H9 (cell line): Measurements from ENCODE around the gene WDR37. TPM values are rescaled to one million over a fixed set of nuclear protein-coding genes. Genes with fewer than 3 reads are reported as not detected.
A peak's percentile ranks its signal among the peaks of the same experiment; 100 is the strongest.

Experiments used
- DNase-seq: peaks from one replicate; pipeline ENCODE4 v3.0.0-alpha.2; 2017
- H2AFZ ChIP-seq: one replicate; pipeline ENCODE4 v1.6.1; 2013; ENCODE audit warnings: mild to moderate bottlenecking, low read length, control low read depth, moderate library complexity
- H2AK5ac ChIP-seq: 2 replicates; pipeline ENCODE4 v1.6.1; 2013; ENCODE audit warnings: low read length, control low read depth, mixed read lengths; ENCODE audit not compliant: insufficient read length
- H2BK120ac ChIP-seq: one replicate; pipeline ENCODE4 v1.6.1; 2013; ENCODE audit warnings: low read depth, mild to moderate bottlenecking, low read length, control low read depth, inconsistent platforms; ENCODE audit not compliant: poor library complexity, severe bottlenecking
- H2BK12ac ChIP-seq: 2 replicates; pipeline ENCODE4 v1.6.1; 2013; ENCODE audit warnings: low read length, control low read depth, mixed read lengths, low read depth; ENCODE audit not compliant: insufficient read length
- H2BK15ac ChIP-seq: 2 replicates; pipeline ENCODE4 v1.6.1; 2013; ENCODE audit warnings: low read depth, low read length, control low read depth
- H2BK20ac ChIP-seq: one replicate; pipeline ENCODE4 v1.6.1; 2013; ENCODE audit warnings: low read depth, mild to moderate bottlenecking, low read length, control low read depth, inconsistent platforms; ENCODE audit not compliant: poor library complexity, severe bottlenecking
- H2BK5ac ChIP-seq: 2 replicates; pipeline ENCODE4 v1.6.1; 2013; ENCODE audit warnings: low read length, control low read depth, mixed read lengths; ENCODE audit not compliant: insufficient read length
- H3K14ac ChIP-seq: 2 replicates; pipeline ENCODE4 v1.6.1; 2013; ENCODE audit warnings: low read length, control low read depth; ENCODE audit not compliant: insufficient read depth
- H3K18ac ChIP-seq: 2 replicates; pipeline ENCODE4 v1.6.1; 2013; ENCODE audit warnings: low read depth, mild to moderate bottlenecking, mixed read lengths, low read length, control low read depth; ENCODE audit not compliant: insufficient read length
- H3K23ac ChIP-seq: 2 replicates; pipeline ENCODE4 v1.6.1; 2013; ENCODE audit warnings: low read length, control low read depth, mixed read lengths, low read depth; ENCODE audit not compliant: insufficient read length
- H3K23me2 ChIP-seq: 2 replicates; pipeline ENCODE4 v1.6.1; 2013; ENCODE audit warnings: low read depth, mild to moderate bottlenecking, mixed read lengths, low read length, control low read depth; ENCODE audit not compliant: insufficient read length, poor library complexity, severe bottlenecking
- H3K27ac ChIP-seq: 2 replicates; pipeline ENCODE4 v1.5.1; 2013; ENCODE audit warnings: low read length, control low read depth, mixed read lengths, low read depth; ENCODE audit not compliant: insufficient read length
- H3K27me3 ChIP-seq: 2 replicates; pipeline ENCODE4 v1.6.1; 2013; ENCODE audit warnings: low read length, control low read depth, inconsistent platforms; ENCODE audit not compliant: insufficient read depth
- H3K4ac ChIP-seq: 2 replicates; pipeline ENCODE4 v1.6.1; 2013; ENCODE audit warnings: low read depth, mild to moderate bottlenecking, control low read depth, inconsistent platforms, low read length, moderate library complexity
- H3K4me1 ChIP-seq: 2 replicates; pipeline ENCODE4 v1.6.1; 2013; ENCODE audit warnings: low read length, control low read depth, inconsistent platforms; ENCODE audit not compliant: insufficient read depth
- H3K4me2 ChIP-seq: 2 replicates; pipeline ENCODE4 v1.6.1; 2013; ENCODE audit warnings: low read length, control low read depth, mixed read lengths; ENCODE audit not compliant: insufficient read length, insufficient read depth
- H3K56ac ChIP-seq: 2 replicates; pipeline ENCODE4 v1.6.1; 2013; ENCODE audit warnings: low read depth, mild to moderate bottlenecking, mixed read lengths, low read length, control low read depth; ENCODE audit not compliant: insufficient read length
- H3K79me1 ChIP-seq: 2 replicates; pipeline ENCODE4 v1.6.1; 2013; ENCODE audit warnings: low read depth, mild to moderate bottlenecking, moderate library complexity, low read length, control low read depth, inconsistent platforms; ENCODE audit not compliant: insufficient read depth, poor library complexity, severe bottlenecking
- H3K79me2 ChIP-seq: 2 replicates; pipeline ENCODE4 v1.6.1; 2013; ENCODE audit warnings: low read length, control low read depth, inconsistent platforms; ENCODE audit not compliant: insufficient read depth
- H3K9ac ChIP-seq: 2 replicates; pipeline ENCODE4 v1.6.1; 2013; ENCODE audit warnings: low read length, control low read depth, mixed read lengths; ENCODE audit not compliant: insufficient read length; ENCODE audit errors: extremely low read depth
- H3K9me3 ChIP-seq: one replicate; pipeline ENCODE4 v1.6.1; 2013; ENCODE audit warnings: low read depth, low read length, inconsistent platforms; ENCODE audit not compliant: control insufficient read depth
- H3T11ph ChIP-seq: one replicate; pipeline ENCODE4 v1.6.1; 2013; ENCODE audit warnings: mild to moderate bottlenecking, low read length, control low read depth, inconsistent platforms
- H4K20me1 ChIP-seq: one replicate; pipeline ENCODE4 v1.6.1; 2013; ENCODE audit not compliant: control insufficient read depth, insufficient read length, insufficient read depth
- H4K5ac ChIP-seq: 2 replicates; pipeline ENCODE4 v1.6.1; 2013; ENCODE audit warnings: low read depth, mild to moderate bottlenecking, mixed read lengths, low read length, control low read depth; ENCODE audit not compliant: insufficient read length
- H4K8ac ChIP-seq: replicated peaks from 2 replicates; pipeline ENCODE4 v1.6.1; 2013; ENCODE audit warnings: low read length, control low read depth, mixed read lengths, low read depth; ENCODE audit not compliant: insufficient read length
- H4K91ac ChIP-seq: 2 replicates; pipeline ENCODE4 v1.6.1; 2013; ENCODE audit warnings: low read depth, mild to moderate bottlenecking, moderate library complexity, mixed read lengths, low read length, control low read depth; ENCODE audit not compliant: insufficient read length
- H3K27ac Mint-ChIP-seq, 3 experiments: 2 replicates in 2 of 3; 3 replicates in 1 of 3; pipeline ENCODE4 v1.8.0; 2020 to 2021; ENCODE audit warnings: mixed read lengths in 3 of 3, mild to moderate bottlenecking in 1 of 3, moderate library complexity in 1 of 3
- H3K27me3 Mint-ChIP-seq: 2 replicates; pipeline ENCODE4 v1.8.0; 2021; ENCODE audit warnings: low read depth, mild to moderate bottlenecking, moderate library complexity, mixed read lengths
- H3K36me3 Mint-ChIP-seq, 3 experiments: 2 replicates in 2 of 3; 3 replicates in 1 of 3; pipeline ENCODE4 v1.8.0; 2020 to 2021; ENCODE audit warnings: low read depth in 3 of 3, mixed read lengths in 3 of 3; ENCODE audit not compliant: insufficient read depth in 1 of 3
- H3K4me1 Mint-ChIP-seq, 2 experiments: 2 replicates each; pipeline ENCODE4 v1.8.0; 2020; ENCODE audit warnings: mixed read lengths in 2 of 2
- H3K4me3 Mint-ChIP-seq, 2 experiments: 2 replicates in 1 of 2; 3 replicates in 1 of 2; pipeline ENCODE4 v1.8.0; 2020 to 2021; ENCODE audit warnings: mild to moderate bottlenecking in 2 of 2, mixed read lengths in 2 of 2, moderate library complexity in 1 of 2
- H3K9me3 Mint-ChIP-seq, 2 experiments: 2 replicates in 1 of 2; 3 replicates in 1 of 2; pipeline ENCODE4 v1.8.0; 2020; ENCODE audit warnings: mild to moderate bottlenecking in 2 of 2, mixed read lengths in 2 of 2, moderate library complexity in 1 of 2
- CTCF ChIP-seq: fragments of 200-600 bp; sonication (generic); conservative IDR thresholded peaks from 3 replicates; pipeline ENCODE4 v1.8.0; 2021; ENCODE audit warnings: antibody characterized with exemption, mild to moderate bottlenecking
- WGBS: extraction: QIAGEN DNeasy Blood & Tissue Kit; methylation state at CpG from one replicate; pipeline ENCODE4 v1.1.7; 2013; ENCODE audit warnings: missing lambda C conversion rate, low lambda C conversion rate, mixed read lengths; ENCODE audit not compliant: insufficient read length; ENCODE audit errors: extremely low coverage; 5-methylcytosine and 5-hydroxymethylcytosine counted together
- total RNA-seq: library from RNA; stranded (reverse); gene quantifications from 2 replicates; pipeline ENCODE4 v1.2.1, GENCODE V29; 2021

WDR37 gene
- total RNA-seq, 1 experiment from 2014 or later: 13.1 TPM

GRCh38 chr10:1047937-1048336 is 8.2 kb upstream of the WDR37 start:
- H3K4me2 ChIP-seq: peak overlapping the region; percentile 46
- H3K14ac ChIP-seq: no peak overlapping the region
- H4K5ac ChIP-seq: peak overlapping the region; percentile 4
- no peak for TF ChIP-seq CTCF
- no peak overlapping the region for H3K56ac ChIP-seq
- no peak overlapping the region for H3T11ph ChIP-seq
- H3K27me3 Mint-ChIP-seq: no peaks in the 10 kb centered on the region
- peaks cover 34 to 37% of the 10 kb centered on the region in 2 experiments for H3K4me1 Mint-ChIP-seq
- H3K79me1 ChIP-seq: no peaks in the 10 kb centered on the region
- no peaks in the 10 kb centered on the region for H4K20me1 ChIP-seq
- H3K27me3 ChIP-seq: no peaks in the 10 kb centered on the region
- H2BK20ac ChIP-seq: no peak overlapping the region
- H4K91ac ChIP-seq: no peak overlapping the region
- no peak overlapping the region for H2BK15ac ChIP-seq
- H3K4me3 Mint-ChIP-seq: peak overlapping the region; percentile 93 to 96
- H3K9ac ChIP-seq: peak overlapping the region; percentile 73
- H3K4ac ChIP-seq: no peak overlapping the region
- peaks cover 33% of the 10 kb centered on the region for H3K79me2 ChIP-seq
- no peak overlapping the region for H3K23ac ChIP-seq
- no peak overlapping the region for H3K27ac ChIP-seq
- H2BK5ac ChIP-seq: no peak overlapping the region
- H3K9me3 Mint-ChIP-seq: no peaks in the 10 kb centered on the region; a peak in 2 of 5 replicates
- peaks cover 5% of the 10 kb centered on the region for H3K23me2 ChIP-seq
- H2AK5ac ChIP-seq: no peak overlapping the region
- no peak overlapping the region for H3K18ac ChIP-seq
- H3K4me1 ChIP-seq: peaks cover 3% of the 10 kb centered on the region; the same call in 1 of the 2 replicates
- H3K9me3 ChIP-seq: no peaks in the 10 kb centered on the region
- H4K8ac ChIP-seq: no peak overlapping the region
- WGBS: no CpG with 5 or more reads among the region's 15 CpGs
- peaks cover 24 to 52% (median 48%) of the 10 kb centered on the region in 3 experiments for H3K36me3 Mint-ChIP-seq
- no peak overlapping the region for H2BK12ac ChIP-seq
- no peak overlapping the region for H2BK120ac ChIP-seq
- no peak overlapping the region for H2AFZ ChIP-seq
- no peak for DNase-seq
- peak overlapping the region; percentile 94 to 100 (median 98) for H3K27ac Mint-ChIP-seq
